ENCODE measurements around the gene BDP1. TPM values are rescaled to one million over a fixed set of nuclear protein-coding genes. Genes with fewer than 3 reads are reported as not detected.

Gene BDP1
- polyA plus RNA-seq, 12 donors = 22.6 to 34.9 (median 29.5) TPM; not detected in 1

Other genes with a start within 250 kb of the BDP1 start
- gene MCCC2, start 131.7 kb downstream of the BDP1 start, polyA plus RNA-seq (ENCODE audit: insufficient read length in 12 of 12) = 10 to 100 TPM in 11 of 12 donors, not detected in 1; 14.3 to 30.3 (median 19.8) TPM